Tibial nerve (tissue), 4 donors: Measurements from ENCODE around the gene SLC22A3.

Source experiments
- EP300 ChIP-seq, 2 donors: sonication (generic); formaldehyde crosslinking; IDR thresholded peaks; one replicate each; pipeline ENCODE4 v1.6.1; 2017; ENCODE audit warnings: antibody characterized with exemption in 2 of 2, mild to moderate bottlenecking in 1 of 2
- TF ChIP-seq, protein P1 (sequence below), 5 experiments: fragments of 200-600 bp in 3 of 5; fragments of 450-650 bp in 2 of 5; sonication (generic) in 3 of 5; IDR thresholded peaks; one replicate each; pipeline ENCODE4 v1.5.1; 2016 to 2019; ENCODE audit warnings: antibody characterized with exemption in 5 of 5, mild to moderate bottlenecking in 3 of 5, moderate library complexity in 2 of 5

DNA sequence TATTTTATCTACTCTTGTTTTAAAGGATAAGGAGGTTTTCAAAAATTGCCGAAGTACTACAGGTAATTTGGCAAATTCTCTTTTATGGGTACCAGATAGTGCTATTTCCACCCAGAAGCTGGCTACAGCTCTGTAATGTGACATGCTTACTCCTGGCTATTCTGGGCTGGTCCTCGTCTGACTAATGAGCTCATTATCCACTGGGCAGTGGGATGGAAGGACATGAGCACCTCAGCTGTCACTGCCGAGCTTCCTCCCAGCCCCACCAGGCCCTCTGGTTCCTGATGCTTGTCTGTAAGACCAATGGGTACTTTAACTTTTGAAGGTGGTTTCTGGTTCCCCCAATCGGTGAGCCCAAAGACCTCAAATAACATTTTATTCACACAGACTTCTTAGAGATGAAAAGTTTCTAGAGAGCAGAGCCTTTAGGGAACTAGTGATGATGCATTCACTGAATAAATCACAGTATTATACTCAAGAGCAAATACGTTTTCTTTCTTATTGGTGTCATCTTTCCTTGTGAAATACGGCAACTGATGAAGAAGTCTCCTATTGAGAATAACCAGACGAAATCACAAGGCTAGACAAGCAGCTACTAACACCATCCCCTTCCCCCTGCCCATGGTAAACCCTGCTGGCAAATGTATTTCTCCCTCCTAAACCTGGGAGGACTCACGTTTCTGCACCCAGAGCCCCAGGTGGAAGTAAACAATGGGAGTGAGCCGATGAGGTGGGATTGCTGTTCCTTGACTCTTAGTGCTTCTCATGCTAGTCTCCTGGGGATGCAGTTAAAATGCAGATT, 80.8 kb downstream of the SLC22A3 start:
- TF ChIP-seq, protein P1, sequence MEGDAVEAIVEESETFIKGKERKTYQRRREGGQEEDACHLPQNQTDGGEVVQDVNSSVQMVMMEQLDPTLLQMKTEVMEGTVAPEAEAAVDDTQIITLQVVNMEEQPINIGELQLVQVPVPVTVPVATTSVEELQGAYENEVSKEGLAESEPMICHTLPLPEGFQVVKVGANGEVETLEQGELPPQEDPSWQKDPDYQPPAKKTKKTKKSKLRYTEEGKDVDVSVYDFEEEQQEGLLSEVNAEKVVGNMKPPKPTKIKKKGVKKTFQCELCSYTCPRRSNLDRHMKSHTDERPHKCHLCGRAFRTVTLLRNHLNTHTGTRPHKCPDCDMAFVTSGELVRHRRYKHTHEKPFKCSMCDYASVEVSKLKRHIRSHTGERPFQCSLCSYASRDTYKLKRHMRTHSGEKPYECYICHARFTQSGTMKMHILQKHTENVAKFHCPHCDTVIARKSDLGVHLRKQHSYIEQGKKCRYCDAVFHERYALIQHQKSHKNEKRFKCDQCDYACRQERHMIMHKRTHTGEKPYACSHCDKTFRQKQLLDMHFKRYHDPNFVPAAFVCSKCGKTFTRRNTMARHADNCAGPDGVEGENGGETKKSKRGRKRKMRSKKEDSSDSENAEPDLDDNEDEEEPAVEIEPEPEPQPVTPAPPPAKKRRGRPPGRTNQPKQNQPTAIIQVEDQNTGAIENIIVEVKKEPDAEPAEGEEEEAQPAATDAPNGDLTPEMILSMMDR (IDR thresholded peaks at IDR 0.05): no peak
- TF ChIP-seq EP300 (IDR thresholded peaks at IDR 0.05): peak in 1 of 2 donors; percentile 8
